ENCODE data around the gene ITSN1.

DNA sequence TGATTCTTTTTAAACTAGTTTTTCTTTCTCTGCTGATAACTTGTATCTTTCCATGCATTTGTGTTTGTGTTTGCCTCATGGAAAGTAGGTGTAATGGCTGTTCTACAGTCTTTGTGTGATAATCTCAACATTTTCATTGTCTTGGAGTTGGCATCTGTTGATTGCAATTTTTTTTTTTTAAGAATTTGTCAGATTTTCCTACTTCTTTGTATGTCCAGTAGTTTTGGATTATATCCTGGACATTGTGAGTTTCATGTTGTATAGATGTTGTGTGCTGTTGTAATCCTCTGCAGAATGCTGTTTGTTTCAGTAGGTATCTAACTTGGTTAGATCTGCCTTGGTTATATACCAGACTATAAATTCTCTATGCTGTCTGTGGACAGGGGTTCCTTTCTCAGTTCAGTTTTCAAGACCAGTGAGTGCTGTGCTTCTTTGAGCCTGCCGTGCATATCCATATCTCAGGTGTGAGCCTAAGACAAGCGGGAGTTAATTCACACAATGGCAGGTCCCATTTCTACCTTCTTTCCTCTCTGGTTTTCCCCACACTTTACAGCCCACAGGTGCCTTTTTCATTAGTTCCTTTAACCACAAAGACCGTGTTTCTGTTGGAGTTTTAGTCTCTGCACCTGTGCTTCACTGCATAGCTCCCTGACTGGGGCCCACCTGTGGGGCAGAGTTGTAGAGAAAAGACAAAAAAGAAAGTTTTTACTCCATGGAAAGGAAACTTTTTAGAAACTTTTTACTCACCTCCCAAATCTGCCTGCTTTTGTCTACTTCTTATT, 69.9 kb downstream of the ITSN1 start:
- TF ChIP-seq, protein P1, sequence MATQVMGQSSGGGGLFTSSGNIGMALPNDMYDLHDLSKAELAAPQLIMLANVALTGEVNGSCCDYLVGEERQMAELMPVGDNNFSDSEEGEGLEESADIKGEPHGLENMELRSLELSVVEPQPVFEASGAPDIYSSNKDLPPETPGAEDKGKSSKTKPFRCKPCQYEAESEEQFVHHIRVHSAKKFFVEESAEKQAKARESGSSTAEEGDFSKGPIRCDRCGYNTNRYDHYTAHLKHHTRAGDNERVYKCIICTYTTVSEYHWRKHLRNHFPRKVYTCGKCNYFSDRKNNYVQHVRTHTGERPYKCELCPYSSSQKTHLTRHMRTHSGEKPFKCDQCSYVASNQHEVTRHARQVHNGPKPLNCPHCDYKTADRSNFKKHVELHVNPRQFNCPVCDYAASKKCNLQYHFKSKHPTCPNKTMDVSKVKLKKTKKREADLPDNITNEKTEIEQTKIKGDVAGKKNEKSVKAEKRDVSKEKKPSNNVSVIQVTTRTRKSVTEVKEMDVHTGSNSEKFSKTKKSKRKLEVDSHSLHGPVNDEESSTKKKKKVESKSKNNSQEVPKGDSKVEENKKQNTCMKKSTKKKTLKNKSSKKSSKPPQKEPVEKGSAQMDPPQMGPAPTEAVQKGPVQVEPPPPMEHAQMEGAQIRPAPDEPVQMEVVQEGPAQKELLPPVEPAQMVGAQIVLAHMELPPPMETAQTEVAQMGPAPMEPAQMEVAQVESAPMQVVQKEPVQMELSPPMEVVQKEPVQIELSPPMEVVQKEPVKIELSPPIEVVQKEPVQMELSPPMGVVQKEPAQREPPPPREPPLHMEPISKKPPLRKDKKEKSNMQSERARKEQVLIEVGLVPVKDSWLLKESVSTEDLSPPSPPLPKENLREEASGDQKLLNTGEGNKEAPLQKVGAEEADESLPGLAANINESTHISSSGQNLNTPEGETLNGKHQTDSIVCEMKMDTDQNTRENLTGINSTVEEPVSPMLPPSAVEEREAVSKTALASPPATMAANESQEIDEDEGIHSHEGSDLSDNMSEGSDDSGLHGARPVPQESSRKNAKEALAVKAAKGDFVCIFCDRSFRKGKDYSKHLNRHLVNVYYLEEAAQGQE (IDR thresholded peaks at IDR 0.05; ENCODE audit: low read depth): no peak
- TF ChIP-seq RAD21 (IDR thresholded peaks at IDR 0.05; ENCODE audit: low read depth): no peak
- no peak for TF ChIP-seq NFIC (IDR thresholded peaks at IDR 0.05)

Measured in Ishikawa (cell line).